ENCODE results near the gene HADH. TPM values are rescaled to one million over a fixed set of nuclear protein-coding genes. Genes with fewer than 3 reads are reported as not detected.

The HADH gene
- total RNA-seq, 1 donor from 2014 or later: 24.2 TPM

DNA sequence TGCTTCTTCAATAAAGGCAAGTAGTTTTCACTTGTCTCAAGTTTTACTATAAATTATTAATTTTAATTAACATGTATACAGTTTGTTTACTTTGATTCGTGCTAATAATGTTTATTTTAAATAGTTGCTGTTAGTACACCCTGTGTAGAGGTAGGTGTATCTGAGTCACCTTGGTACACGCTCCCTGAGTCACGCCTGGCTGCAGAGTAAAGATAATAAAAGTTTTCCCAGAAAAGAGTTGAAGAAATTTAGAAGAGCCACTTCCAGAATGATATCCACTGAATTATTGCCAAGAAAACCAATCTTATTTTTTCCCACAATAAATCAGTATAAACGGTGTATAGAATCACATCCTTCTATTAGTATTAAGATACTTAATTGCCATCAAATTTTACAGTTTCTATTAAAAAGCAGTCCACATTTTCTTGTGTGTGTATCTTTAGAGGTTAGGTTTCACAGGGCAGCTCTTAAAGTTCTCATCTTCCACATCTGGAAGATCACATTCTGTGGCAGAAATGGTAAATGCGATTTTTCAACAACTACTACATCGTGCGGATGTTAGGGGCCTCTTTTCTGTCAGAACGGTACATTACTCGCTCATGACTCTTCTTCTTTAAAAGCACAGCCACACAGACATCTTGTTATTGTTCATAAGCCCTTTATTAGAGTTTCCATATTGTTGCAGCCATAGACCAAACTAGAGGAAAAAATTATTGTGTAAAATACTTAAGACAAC is 55.4 kb downstream of the HADH start:
- Mint-ChIP-seq H3K9me3 (ENCODE audit: unreplicated experiment) (no peaks in the 10 kb centered on the region), H3K27ac (ENCODE audit: unreplicated experiment) (no peak overlapping the region), H3K27me3 (ENCODE audit: low read depth, unreplicated experiment) (peaks cover 4% of the 10 kb centered on the region), H3K4me3 (ENCODE audit: unreplicated experiment) (no peak overlapping the region), H3K4me1 (ENCODE audit: low read depth, unreplicated experiment) (no peaks in the 10 kb centered on the region), H3K36me3 (ENCODE audit: low read depth, unreplicated experiment) (peaks cover 16% of the 10 kb centered on the region)
- no peak overlapping the region for H3K9ac ChIP-seq (ENCODE audit: low read length)
- H3K4me3 ChIP-seq (ENCODE audit: insufficient read depth, low read depth, low read length): no peak overlapping the region
- H3K4me1 ChIP-seq (ENCODE audit: insufficient read depth, low read length): peaks cover 8% of the 10 kb centered on the region
- no peaks in the 10 kb centered on the region for H3K9me3 ChIP-seq (ENCODE audit: insufficient read depth, low read depth, low read length)
- H3K27ac ChIP-seq (ENCODE audit: low read depth, low read length): no peak overlapping the region
- H2AFZ ChIP-seq (ENCODE audit: low read depth, low read length): no peak overlapping the region
- no peaks in the 10 kb centered on the region for H3K36me3 ChIP-seq (ENCODE audit: insufficient read depth, low read length)
- FAIRE-seq (no peak), DNase-seq (ENCODE audit: low read depth) (peak; percentile 24)
- no peak overlapping the region for H3K4me2 ChIP-seq (ENCODE audit: low read length)
- TF ChIP-seq EZH2 (IDR thresholded peaks at IDR 0.05; ENCODE audit: insufficient read depth, low read length): no peak
- TF ChIP-seq, protein P1, sequence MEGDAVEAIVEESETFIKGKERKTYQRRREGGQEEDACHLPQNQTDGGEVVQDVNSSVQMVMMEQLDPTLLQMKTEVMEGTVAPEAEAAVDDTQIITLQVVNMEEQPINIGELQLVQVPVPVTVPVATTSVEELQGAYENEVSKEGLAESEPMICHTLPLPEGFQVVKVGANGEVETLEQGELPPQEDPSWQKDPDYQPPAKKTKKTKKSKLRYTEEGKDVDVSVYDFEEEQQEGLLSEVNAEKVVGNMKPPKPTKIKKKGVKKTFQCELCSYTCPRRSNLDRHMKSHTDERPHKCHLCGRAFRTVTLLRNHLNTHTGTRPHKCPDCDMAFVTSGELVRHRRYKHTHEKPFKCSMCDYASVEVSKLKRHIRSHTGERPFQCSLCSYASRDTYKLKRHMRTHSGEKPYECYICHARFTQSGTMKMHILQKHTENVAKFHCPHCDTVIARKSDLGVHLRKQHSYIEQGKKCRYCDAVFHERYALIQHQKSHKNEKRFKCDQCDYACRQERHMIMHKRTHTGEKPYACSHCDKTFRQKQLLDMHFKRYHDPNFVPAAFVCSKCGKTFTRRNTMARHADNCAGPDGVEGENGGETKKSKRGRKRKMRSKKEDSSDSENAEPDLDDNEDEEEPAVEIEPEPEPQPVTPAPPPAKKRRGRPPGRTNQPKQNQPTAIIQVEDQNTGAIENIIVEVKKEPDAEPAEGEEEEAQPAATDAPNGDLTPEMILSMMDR (IDR thresholded peaks at IDR 0.05; ENCODE audit: insufficient read depth, low read depth, low read length): no peak
- H3K27me3 ChIP-seq (ENCODE audit: insufficient read depth, low read length): no peaks in the 10 kb centered on the region
- H4K20me1 ChIP-seq (ENCODE audit: insufficient read depth, low read length): no peaks in the 10 kb centered on the region
- no peaks in the 10 kb centered on the region for H3K79me2 ChIP-seq (ENCODE audit: insufficient read depth, low read length)

DNA sequence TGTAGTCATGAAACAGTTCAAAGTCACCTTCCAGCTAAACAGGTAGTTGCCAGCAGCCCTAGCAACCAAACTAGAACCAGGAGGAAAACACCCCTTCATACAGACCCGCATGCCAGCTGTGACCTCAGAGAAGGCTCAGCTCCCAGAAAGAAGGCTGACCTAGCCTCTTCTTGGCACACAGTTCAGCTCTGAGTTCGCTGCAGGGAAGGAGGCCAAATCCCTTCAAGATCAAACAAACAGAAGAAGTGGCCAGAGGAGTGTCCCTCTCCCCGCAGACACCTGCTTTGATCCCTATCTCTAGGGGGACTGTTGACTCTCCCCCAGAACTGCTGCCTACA is 56.0 kb downstream of the HADH start:
- H3K27me3 Mint-ChIP-seq (ENCODE audit: low read depth, unreplicated experiment): peaks cover 4% of the 10 kb centered on the region
- DNase-seq (ENCODE audit: low read depth) (peak; percentile 18), FAIRE-seq (no peak)
- no peaks in the 10 kb centered on the region for H3K9me3 Mint-ChIP-seq (ENCODE audit: unreplicated experiment)
- Histone ChIP-seq H3K36me3 (ENCODE audit: insufficient read depth, low read length) (no peaks in the 10 kb centered on the region), H3K4me2 (ENCODE audit: low read length) (no peak overlapping the region), H3K27me3 (ENCODE audit: insufficient read depth, low read length) (no peaks in the 10 kb centered on the region), H3K4me1 (ENCODE audit: insufficient read depth, low read length) (peaks cover 8% of the 10 kb centered on the region), H3K9me3 (ENCODE audit: insufficient read depth, low read depth, low read length) (no peaks in the 10 kb centered on the region), H3K79me2 (ENCODE audit: insufficient read depth, low read length) (no peaks in the 10 kb centered on the region), H3K27ac (ENCODE audit: low read depth, low read length) (no peak overlapping the region), H3K4me3 (ENCODE audit: insufficient read depth, low read depth, low read length) (no peak overlapping the region), H4K20me1 (ENCODE audit: insufficient read depth, low read length) (no peaks in the 10 kb centered on the region), H2AFZ (ENCODE audit: low read depth, low read length) (no peak overlapping the region), H3K9ac (ENCODE audit: low read length) (no peak overlapping the region)
- no peaks in the 10 kb centered on the region for H3K4me1 Mint-ChIP-seq (ENCODE audit: low read depth, unreplicated experiment)
- H3K4me3 Mint-ChIP-seq (ENCODE audit: unreplicated experiment): no peak overlapping the region
- no peak overlapping the region for H3K27ac Mint-ChIP-seq (ENCODE audit: unreplicated experiment)
- no peak for TF ChIP-seq EZH2 (IDR thresholded peaks at IDR 0.05; ENCODE audit: insufficient read depth, low read length)
- TF ChIP-seq, protein P1 (IDR thresholded peaks at IDR 0.05; ENCODE audit: insufficient read depth, low read depth, low read length): no peak
- peaks cover 16% of the 10 kb centered on the region for H3K36me3 Mint-ChIP-seq (ENCODE audit: low read depth, unreplicated experiment)

DNA sequence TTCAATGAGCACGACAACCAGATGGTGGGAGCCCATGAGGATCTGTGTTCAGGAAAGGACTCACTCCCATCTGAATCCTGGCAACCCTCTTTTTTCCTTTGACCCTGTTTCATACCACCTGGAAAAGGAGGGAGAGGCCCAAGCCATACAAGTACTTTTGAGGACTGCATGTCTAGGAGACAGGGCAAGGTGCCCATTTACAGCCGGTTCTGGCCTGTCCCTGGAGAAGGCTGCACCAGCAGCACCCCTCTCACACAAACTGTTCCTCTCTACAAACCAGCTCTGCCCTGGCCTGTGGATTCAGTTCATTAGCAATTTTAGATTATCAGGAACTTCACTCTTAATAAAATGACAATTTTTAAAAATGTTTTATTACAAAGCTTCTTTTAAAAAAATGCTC is 57.5 kb downstream of the HADH start:
- FAIRE-seq (no peak), DNase-seq (ENCODE audit: low read depth) (no peak)
- Histone ChIP-seq H4K20me1 (ENCODE audit: insufficient read depth, low read length) (no peaks in the 10 kb centered on the region), H3K9me3 (ENCODE audit: insufficient read depth, low read depth, low read length) (no peaks in the 10 kb centered on the region), H3K27ac (ENCODE audit: low read depth, low read length) (no peak overlapping the region), H3K79me2 (ENCODE audit: insufficient read depth, low read length) (no peaks in the 10 kb centered on the region), H3K36me3 (ENCODE audit: insufficient read depth, low read length) (no peaks in the 10 kb centered on the region), H2AFZ (ENCODE audit: low read depth, low read length) (no peak overlapping the region), H3K27me3 (ENCODE audit: insufficient read depth, low read length) (no peaks in the 10 kb centered on the region), H3K4me3 (ENCODE audit: insufficient read depth, low read depth, low read length) (no peak overlapping the region), H3K4me2 (ENCODE audit: low read length) (no peak overlapping the region), H3K9ac (ENCODE audit: low read length) (no peak overlapping the region), H3K4me1 (ENCODE audit: insufficient read depth, low read length) (peaks cover 8% of the 10 kb centered on the region)
- Mint-ChIP-seq H3K27me3 (ENCODE audit: low read depth, unreplicated experiment) (peaks cover 4% of the 10 kb centered on the region), H3K4me3 (ENCODE audit: unreplicated experiment) (no peak overlapping the region), H3K27ac (ENCODE audit: unreplicated experiment) (no peak overlapping the region), H3K9me3 (ENCODE audit: unreplicated experiment) (no peaks in the 10 kb centered on the region), H3K4me1 (ENCODE audit: low read depth, unreplicated experiment) (peaks cover 3% of the 10 kb centered on the region), H3K36me3 (ENCODE audit: low read depth, unreplicated experiment) (peaks cover 16% of the 10 kb centered on the region)
- TF ChIP-seq EZH2 (IDR thresholded peaks at IDR 0.05; ENCODE audit: insufficient read depth, low read length): no peak
- TF ChIP-seq, protein P1 (IDR thresholded peaks at IDR 0.05; ENCODE audit: insufficient read depth, low read depth, low read length): no peak

Data from astrocyte (in vitro differentiated cells and primary cell).